Measurements from ENCODE around the gene NKX1-2.
"Not testable (repeated sequence)": the region's sequence is repeated elsewhere in the genome, so short reads cannot be mapped to it uniquely, and the experiment has no call there.

NKX1-2 gene

GRCh38 chr10:124449170-124450011, 444 bp downstream of the NKX1-2 start:
- DNase-seq (ENCODE audit: low spot score) = no peak

GRCh38 chr10:124448696-124449169, 1.1 kb downstream of the NKX1-2 start:
- no peak for DNase-seq (ENCODE audit: low spot score)

DNA sequence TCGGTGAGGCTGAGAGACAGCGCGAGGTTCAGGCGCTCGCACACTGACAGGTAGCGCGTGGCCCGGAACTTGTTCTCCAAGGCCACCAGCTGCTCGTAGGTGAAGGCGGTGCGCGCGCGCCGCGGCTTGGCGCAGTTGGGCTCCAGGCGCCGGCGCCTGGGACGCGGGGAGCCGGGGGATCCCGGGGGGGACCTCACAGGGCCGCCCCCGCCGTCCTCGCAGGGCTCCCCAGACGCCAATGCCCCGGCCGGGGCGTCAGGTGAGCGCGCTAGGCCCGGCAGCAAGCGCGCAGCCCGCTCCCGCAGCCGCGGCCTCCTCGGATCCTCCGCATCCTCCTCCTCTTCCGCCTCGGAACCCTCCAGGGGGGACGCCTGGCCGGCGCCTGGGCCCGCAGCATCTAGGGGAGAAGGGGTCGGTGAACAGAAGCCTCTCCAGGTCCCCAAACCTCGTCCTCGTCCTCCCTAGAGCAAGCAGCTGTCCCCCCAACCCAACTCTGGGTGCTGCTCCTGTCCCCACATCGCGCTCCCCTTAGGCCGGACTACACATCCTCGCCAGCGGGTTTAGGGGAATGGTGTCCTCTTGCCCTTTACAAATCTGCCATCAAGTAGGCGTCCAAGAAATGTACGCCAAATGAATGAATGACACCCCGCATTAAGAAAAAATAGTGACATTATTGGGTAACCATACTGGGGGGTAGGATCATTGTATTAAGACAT, 1.9 kb downstream of the NKX1-2 start:
- DNase-seq (ENCODE audit: low spot score) = no peak

DNA sequence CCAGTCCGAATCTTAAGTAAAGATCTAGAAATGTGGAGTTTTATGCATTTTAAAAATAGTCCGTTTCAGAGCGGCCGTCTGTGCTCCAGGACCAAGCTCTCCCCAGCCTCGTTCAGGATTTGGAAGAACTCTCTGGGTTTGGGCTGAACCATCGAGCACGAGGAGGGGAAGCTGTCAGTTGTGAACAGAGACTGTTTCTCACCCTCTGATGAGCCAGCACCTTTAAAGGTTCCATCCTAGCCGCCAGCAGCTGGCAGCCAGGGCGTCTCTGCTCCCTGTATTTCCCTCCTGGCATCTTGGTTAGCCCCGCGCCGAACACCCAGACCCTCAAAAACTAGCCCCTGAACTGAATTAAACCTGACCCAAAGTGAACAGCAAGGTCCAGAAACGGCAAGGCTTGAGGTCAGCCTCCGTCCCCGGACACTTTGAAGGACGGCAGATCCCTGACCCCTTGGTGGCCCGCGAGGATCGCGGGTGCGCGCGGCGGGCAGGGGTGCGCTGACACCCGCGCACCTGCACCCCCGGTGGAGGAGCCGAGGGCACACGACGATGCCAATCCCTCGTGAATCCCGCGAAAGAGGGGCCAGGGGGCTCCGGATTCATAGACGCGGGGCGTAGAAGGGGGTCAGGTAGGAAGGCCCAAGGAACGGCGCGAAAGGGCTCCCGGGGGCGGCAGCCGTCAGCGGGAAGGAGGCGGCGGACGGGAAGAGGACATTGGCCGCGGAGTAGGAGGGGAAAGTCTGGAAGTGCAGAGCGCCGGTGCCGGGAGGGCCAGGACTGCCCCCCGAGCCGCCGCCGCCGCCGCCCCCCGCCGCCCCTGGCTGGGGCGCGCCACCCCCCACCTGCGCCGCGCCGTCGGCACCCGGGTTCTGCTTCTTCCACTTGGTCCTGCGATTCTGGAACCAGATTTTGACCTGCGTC, 2.7 kb downstream of the NKX1-2 start:
- DNase-seq (ENCODE audit: low spot score) = no peak

DNA sequence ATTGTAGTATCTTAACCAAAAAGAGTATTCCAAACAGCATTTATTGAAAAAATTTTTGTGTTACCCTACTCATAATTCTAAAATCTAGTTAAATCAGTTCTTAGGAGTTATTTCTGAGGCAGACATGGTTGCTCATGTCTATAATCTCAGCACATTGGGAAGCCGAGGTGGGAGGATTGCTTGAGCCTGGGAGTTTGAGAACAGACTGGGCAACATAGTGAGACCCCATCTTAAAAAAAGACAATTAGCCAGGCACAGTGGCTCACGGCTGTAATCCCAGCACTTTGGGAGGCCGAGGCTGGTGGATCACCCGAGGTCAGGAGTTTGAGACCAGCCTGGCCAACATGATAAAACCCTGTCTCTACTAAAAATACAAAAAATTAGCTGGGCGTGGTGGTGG, 8.1 kb downstream of the NKX1-2 start:
- DNase-seq (ENCODE audit: low spot score) = not testable (repeated sequence)

GRCh38 chr10:124436191-124436638, 13.6 kb downstream of the NKX1-2 start:
- no peak for DNase-seq (ENCODE audit: low spot score)

GRCh38 chr10:124435683-124436082, 14.2 kb downstream of the NKX1-2 start:
- not testable (repeated sequence) for DNase-seq (ENCODE audit: low spot score)

DNA sequence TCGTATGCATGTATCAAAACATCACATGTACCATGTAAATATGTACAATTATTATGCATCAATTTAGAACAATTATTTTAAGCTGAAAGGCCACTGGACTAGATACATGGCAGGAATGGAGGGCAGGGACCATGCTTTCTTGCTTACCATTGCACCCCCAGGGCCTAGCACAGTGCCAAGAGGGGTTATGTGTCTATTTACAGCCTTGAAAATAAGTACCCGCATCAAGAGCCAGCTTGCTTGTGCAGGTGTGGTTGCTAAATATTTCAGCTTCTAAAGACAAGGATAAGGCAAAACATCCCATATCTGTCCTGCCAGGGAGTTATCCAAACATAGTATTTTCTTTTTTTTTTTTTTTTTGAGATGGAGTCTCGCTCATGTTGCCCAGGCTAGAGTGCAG, 16.4 kb downstream of the NKX1-2 start:
- DNase-seq (ENCODE audit: low spot score) = no peak

DNA sequence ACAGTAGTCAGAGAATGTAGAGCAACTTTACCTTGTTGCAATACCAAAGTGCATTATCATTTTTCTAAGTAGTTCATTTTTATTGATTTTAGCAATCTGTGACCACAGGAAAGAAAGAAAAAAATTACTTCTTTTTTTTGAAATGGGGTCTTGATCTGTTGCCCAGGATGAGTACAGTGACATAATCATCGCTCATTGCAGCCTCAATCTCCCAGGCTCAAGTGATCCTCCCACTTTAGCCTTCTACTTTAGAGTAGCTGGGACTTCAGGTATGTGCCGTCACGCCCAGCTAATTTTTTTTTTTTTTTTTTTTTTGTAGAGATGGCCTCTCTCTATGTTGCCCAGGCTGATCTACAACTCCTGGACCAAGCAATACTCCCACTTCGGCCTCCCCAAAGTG, 19.8 kb downstream of the NKX1-2 start:
- DNase-seq (ENCODE audit: low spot score) = no peak

DNA sequence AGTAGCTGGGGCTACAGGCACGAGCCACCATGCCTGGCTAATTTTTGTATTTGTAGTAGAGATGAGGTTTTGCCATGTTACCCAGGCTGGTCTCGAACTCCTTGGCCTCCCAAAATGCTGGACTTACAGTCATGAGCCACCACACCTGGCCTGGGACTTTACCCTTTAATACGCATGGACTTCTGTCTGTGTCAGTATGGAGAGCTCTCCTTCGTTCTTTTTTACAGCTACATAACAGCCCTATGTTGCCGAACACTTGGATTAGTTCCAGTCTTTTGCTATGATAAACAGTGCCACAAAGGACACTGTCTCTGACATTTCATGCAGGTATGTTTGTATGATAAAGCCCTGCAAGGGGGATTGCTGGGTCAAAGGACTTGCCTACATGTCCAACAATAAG, 20.3 kb downstream of the NKX1-2 start:
- DNase-seq (ENCODE audit: low spot score) = no peak

DNA sequence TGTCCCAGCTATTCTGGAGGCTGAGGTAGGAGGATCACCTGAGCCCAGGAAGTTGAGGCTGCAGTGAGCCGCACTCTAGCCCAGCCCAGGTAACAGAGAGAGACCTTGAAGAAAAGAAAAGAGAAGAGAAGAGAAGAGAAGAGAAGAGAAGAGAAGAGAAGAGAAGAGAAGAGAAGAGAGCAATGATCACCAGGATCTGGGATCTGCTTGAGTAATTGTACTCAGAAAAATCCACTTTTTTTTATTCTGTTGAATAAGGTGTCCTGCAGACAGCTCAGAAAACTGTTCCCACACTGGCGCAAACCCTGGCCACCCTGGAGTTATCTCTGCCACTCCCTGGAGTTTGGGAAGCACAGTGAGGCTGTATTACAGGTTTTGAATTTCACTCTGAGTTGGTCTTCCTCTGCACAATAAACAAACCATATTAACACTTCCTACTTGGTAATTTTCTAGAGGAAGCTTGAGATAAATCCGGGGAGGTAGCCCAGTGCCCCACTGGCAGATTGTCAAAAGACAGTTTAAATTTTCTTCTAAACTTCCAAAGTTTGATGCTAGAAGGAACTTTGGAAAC, 21.5 kb downstream of the NKX1-2 start:
- no peak for DNase-seq (ENCODE audit: low spot score)

DNA sequence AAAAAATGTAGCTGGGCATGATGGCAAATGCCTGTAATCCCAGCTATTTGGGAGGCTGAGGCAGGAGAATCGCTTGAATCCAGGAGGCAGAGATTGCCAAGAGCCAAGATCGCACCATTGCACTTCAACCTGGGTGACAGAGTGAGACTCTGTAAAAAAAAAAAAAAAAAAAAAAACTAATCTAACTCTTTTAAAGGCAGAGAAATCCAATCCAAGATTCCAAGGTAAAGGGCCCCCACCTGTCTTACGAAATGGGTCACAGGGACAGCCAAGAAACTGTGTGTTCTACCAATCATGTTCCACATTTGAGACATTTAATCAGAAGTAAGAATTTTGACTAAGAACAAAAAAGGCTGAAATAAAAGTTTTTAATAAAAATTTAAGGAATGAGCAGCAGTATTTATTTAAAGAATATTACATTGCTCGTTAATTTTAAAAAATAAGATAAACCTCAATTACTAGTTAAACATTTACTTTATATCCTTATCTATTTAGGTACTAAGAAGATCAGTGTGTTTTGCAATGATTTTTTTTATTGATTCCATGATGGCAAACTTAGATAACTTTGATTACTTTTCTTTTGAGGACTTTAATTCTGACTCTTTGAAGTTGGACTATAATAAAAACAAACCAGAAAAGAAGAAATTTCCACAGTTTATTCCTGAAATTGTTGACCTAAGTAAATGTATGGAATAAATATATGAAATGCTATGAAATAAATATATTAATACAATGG, 24.4 kb downstream of the NKX1-2 start:
- DNase-seq (ENCODE audit: low spot score) = no peak

DNA sequence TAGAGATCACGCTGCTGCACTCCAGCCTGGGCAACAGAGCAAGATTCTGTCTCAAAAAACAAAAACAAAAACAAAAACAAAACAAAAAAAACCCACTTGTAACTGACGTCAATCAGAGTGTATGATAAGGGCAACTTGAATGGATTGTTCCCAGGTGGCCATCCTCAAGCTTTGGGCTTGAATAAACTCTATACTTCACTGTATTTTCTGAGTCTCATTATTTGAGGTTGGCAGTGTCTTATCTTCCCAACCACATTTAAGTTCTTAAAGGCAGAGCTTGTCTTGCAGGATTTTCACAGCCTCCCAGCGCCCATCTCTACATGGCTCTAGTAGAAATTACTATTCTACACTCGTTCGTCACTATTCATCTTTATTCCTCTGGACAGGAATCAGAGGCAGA, 26.0 kb downstream of the NKX1-2 start:
- DNase-seq (ENCODE audit: low spot score) = no peak

- DNase-seq (ENCODE audit: low spot score) = no peak
Measured at GRCh38 chr10:124422742-124423141, 27.1 kb downstream of the NKX1-2 start.

- DNase-seq (ENCODE audit: low spot score) = no peak
Measured at GRCh38 chr10:124420254-124420653, 29.6 kb downstream of the NKX1-2 start.

- no peak for DNase-seq (ENCODE audit: low spot score)
Measured at GRCh38 chr10:124419635-124420034, 30.2 kb downstream of the NKX1-2 start.

GRCh38 chr10:124418726-124419501, 30.9 kb downstream of the NKX1-2 start, which contains the start of gene OAT:
OAT (minus strand) TSS chr10:124418923; CDS start chr10:124412171, 6,752 bp downstream.
- peak; percentile 97 for DNase-seq (ENCODE audit: low spot score)

GRCh38 chr10:124417895-124418725, 31.7 kb downstream of the NKX1-2 start:
- DNase-seq (ENCODE audit: low spot score) = peak; percentile 29

DNA sequence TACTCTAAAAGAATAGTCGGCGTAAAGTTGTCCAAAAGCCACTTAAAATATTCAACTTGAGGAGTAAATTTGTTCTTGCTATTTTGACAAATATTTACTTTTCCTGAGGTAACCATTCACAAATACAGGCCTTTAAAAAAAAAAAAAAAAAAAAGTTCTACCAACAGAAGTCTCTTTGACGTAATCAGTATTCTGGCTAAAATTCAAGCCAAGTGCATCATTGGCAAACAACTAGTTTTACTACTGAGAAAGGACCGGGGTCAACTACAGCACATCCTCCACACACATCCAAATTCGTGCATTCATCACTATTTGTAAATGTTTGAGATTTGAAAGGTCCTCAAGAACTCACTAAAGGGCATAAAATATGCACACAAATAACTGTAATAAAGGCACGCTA, 33.1 kb downstream of the NKX1-2 start:
- DNase-seq (ENCODE audit: low spot score) = no peak

Measured in LoVo (cell line).